ENCODE results near the gene KRTAP10-7. TPM values are rescaled to one million over a fixed set of nuclear protein-coding genes. Genes with fewer than 3 reads are reported as not detected.

Gene KRTAP10-7
- total RNA-seq, 3 donors from 2014 or later, result not detected

GRCh38 chr21:44613386-44614155 lies 13.2 kb downstream of the KRTAP10-7 start:
- peaks cover 29 to 34% of the 10 kb centered on the region in 2 donors for H3K9me3 ChIP-seq
- DNase-seq (ENCODE audit: low spot score in 2 of 2), result no peak
- no peaks in the 10 kb centered on the region for H3K36me3 ChIP-seq
- TF ChIP-seq CTCF (IDR thresholded peaks at IDR 0.05) (no peak), POLR2A (IDR thresholded peaks at IDR 0.05) (no peak), POLR2AphosphoS5 (IDR thresholded peaks at IDR 0.05) (no peak)
- no peak overlapping the region for H3K27ac ChIP-seq
- intact Hi-C loops (cut with DNase I; ENCODE audit: low total_unique reads), result no loop called here
- no peaks in the 10 kb centered on the region for H3K4me1 ChIP-seq
- peaks cover 0 to 34% of the 10 kb centered on the region in 2 donors for H3K27me3 ChIP-seq
- H3K4me3 ChIP-seq, result no peak overlapping the region

GRCh38 chr21:44614161-44614631 lies 13.8 kb downstream of the KRTAP10-7 start:
- DNase-seq (ENCODE audit: low spot score in 2 of 2), result no peak
- no peak overlapping the region for H3K27ac ChIP-seq
- H3K36me3 ChIP-seq, result no peaks in the 10 kb centered on the region
- H3K27me3 ChIP-seq, result peaks cover 0 to 36% of the 10 kb centered on the region in 2 donors
- no peak overlapping the region for H3K4me3 ChIP-seq
- no peak for TF ChIP-seq CTCF (IDR thresholded peaks at IDR 0.05)
- TF ChIP-seq POLR2AphosphoS5 (IDR thresholded peaks at IDR 0.05), result no peak
- TF ChIP-seq POLR2A (IDR thresholded peaks at IDR 0.05), result no peak
- no peaks in the 10 kb centered on the region for H3K4me1 ChIP-seq
- intact Hi-C loops (cut with DNase I; ENCODE audit: low total_unique reads), result no loop called here
- H3K9me3 ChIP-seq, result peaks cover 27 to 30% of the 10 kb centered on the region in 2 donors

DNA sequence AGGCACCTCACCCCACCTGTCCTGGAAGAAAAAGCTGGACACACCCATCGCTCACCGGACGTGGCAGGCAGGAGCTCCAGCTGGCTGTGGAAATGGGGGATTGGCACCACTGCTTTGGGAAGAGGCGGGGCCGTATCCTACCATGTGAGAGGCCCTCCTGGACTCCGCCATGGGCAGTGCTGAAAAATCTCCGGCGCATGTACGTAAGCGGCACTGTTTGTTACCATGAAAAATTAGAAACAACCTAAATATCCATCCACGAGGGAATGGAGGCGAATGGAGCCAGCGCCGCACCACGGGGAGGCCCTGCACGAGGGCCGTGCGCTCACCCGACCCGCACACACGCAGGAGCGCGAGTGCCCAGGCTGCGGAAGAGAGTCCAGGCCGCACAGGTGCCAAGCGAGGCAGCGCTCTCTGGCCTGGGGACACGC lies 14.6 kb downstream of the KRTAP10-7 start:
- peaks cover 21 to 30% of the 10 kb centered on the region in 2 donors for H3K9me3 ChIP-seq
- intact Hi-C loops (cut with DNase I; ENCODE audit: low total_unique reads), result no loop called here
- no peaks in the 10 kb centered on the region for H3K36me3 ChIP-seq
- H3K27me3 ChIP-seq, result peaks cover 0 to 36% of the 10 kb centered on the region in 2 donors
- no peak overlapping the region for H3K4me3 ChIP-seq
- H3K27ac ChIP-seq, result no peak overlapping the region
- no peak for DNase-seq (ENCODE audit: low spot score in 2 of 2)
- no peaks in the 10 kb centered on the region for H3K4me1 ChIP-seq
- no peak for TF ChIP-seq CTCF (IDR thresholded peaks at IDR 0.05)

DNA sequence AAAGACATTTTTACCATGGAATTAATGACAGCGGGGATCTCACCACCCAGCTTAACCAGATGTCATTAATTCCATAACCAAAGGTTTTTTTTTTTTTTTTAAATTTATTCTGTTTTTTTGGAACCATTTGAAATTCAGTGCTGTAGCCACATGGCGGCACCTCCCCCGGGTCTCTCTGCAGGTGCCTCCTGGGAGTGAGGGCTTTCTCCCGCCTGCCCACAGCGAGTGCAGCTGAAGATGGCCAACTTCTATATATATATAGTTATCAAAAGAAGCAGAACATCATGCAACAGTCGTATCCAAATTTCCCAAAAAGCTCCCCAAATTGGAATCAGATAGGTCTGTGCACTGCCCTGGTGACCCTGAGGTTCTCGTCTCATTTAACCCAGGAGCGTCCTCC lies 15.1 kb downstream of the KRTAP10-7 start:
- H3K4me1 ChIP-seq, result no peaks in the 10 kb centered on the region
- H3K27ac ChIP-seq, result no peak overlapping the region
- no peak overlapping the region for H3K4me3 ChIP-seq
- intact Hi-C loops (cut with DNase I; ENCODE audit: low total_unique reads), result no loop called here
- H3K9me3 ChIP-seq, result peaks cover 18 to 28% of the 10 kb centered on the region in 2 donors
- TF ChIP-seq POLR2A (IDR thresholded peaks at IDR 0.05) (no peak), POLR2AphosphoS5 (IDR thresholded peaks at IDR 0.05) (no peak), CTCF (IDR thresholded peaks at IDR 0.05) (no peak)
- H3K36me3 ChIP-seq, result no peaks in the 10 kb centered on the region
- no peak for DNase-seq (ENCODE audit: low spot score in 2 of 2)
- H3K27me3 ChIP-seq, result peaks cover 0 to 36% of the 10 kb centered on the region in 2 donors

- intact Hi-C loops (cut with DNase I; ENCODE audit: low total_unique reads), result no loop called here
- no peak overlapping the region for H3K27ac ChIP-seq
- DNase-seq (ENCODE audit: low spot score in 2 of 2), result no peak
Observed at GRCh38 chr21:44615911-44616590, 15.7 kb downstream of the KRTAP10-7 start.

More at GRCh38 chr21:44615911-44616590, 15.7 kb downstream of the KRTAP10-7 start:
- no peak overlapping the region for H3K4me3 ChIP-seq
- no peaks in the 10 kb centered on the region for H3K36me3 ChIP-seq
- no peaks in the 10 kb centered on the region for H3K4me1 ChIP-seq
- peaks cover 0 to 36% of the 10 kb centered on the region in 2 donors for H3K27me3 ChIP-seq
- TF ChIP-seq POLR2A (IDR thresholded peaks at IDR 0.05), result no peak
- H3K9me3 ChIP-seq, result peaks cover 12 to 22% of the 10 kb centered on the region in 2 donors

Data from breast epithelium (tissue), 4 donors.